ENCODE results near the gene TRIM15. TPM values are rescaled to one million over a fixed set of nuclear protein-coding genes. Genes with fewer than 3 reads are reported as not detected.

The TRIM15 gene
- total RNA-seq, 1 donor from 2014 or later, result not detected

DNA sequence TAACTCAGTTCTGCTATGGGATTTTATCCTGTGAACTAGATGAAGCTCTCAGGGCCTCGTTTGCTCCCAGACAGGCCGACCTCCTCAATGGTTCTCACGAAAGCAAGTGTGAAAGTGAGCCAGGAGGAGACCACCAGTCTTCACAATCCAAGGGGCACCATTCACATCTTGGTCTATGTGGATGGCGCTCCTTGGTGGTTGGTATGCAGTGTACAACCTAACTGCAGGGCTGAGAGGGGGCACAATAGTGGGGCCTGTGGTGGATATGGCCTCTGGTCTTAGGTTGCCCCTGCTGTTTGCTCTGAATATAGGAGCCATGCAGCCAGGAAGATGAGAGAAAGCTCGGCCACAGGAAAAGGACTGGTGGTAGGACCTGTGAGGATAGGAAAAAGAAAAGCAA, 25.2 kb downstream of the TRIM15 start:
- DNase-seq (ENCODE audit: low spot score), result no peak
- Mint-ChIP-seq H3K9me3 (ENCODE audit: unreplicated experiment) (no peaks in the 10 kb centered on the region), H3K27me3 (ENCODE audit: unreplicated experiment) (peaks cover 1% of the 10 kb centered on the region), H3K4me3 (ENCODE audit: unreplicated experiment) (no peak overlapping the region), H3K36me3 (ENCODE audit: low read depth, unreplicated experiment) (peaks cover 48% of the 10 kb centered on the region), H3K4me1 (ENCODE audit: unreplicated experiment) (no peaks in the 10 kb centered on the region), H3K27ac (ENCODE audit: unreplicated experiment) (no peak overlapping the region)
- TF ChIP-seq, protein P1, sequence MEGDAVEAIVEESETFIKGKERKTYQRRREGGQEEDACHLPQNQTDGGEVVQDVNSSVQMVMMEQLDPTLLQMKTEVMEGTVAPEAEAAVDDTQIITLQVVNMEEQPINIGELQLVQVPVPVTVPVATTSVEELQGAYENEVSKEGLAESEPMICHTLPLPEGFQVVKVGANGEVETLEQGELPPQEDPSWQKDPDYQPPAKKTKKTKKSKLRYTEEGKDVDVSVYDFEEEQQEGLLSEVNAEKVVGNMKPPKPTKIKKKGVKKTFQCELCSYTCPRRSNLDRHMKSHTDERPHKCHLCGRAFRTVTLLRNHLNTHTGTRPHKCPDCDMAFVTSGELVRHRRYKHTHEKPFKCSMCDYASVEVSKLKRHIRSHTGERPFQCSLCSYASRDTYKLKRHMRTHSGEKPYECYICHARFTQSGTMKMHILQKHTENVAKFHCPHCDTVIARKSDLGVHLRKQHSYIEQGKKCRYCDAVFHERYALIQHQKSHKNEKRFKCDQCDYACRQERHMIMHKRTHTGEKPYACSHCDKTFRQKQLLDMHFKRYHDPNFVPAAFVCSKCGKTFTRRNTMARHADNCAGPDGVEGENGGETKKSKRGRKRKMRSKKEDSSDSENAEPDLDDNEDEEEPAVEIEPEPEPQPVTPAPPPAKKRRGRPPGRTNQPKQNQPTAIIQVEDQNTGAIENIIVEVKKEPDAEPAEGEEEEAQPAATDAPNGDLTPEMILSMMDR (IDR thresholded peaks at IDR 0.05; ENCODE audit: unreplicated experiment), result no peak

DNA sequence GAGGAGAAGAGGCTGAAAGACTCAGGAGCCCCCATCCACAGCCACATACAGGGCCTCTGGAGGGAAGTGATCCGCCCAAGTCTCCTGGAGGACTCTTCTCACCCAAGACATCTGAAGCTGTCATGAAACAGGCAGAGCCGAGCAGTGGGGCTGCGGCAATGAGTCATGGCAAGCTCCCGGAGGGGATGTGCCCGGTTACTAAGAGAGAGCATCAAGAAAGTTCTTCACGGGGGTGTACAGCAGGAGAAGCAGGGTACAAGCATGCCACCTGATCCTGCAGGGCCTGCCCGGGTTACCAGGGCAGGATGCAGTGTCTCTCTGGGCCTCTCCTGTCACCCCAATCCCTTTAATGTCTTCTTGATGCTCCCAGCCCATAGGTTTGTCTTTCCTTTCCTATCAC, 28.7 kb downstream of the TRIM15 start:
- no peaks in the 10 kb centered on the region for H3K9me3 Mint-ChIP-seq (ENCODE audit: unreplicated experiment)
- peaks cover 29% of the 10 kb centered on the region for H3K36me3 Mint-ChIP-seq (ENCODE audit: low read depth, unreplicated experiment)
- peaks cover under 1% of the 10 kb centered on the region for H3K4me1 Mint-ChIP-seq (ENCODE audit: unreplicated experiment)
- no peak for DNase-seq (ENCODE audit: low spot score)
- TF ChIP-seq, protein P1 (IDR thresholded peaks at IDR 0.05; ENCODE audit: unreplicated experiment), result no peak
- H3K27ac Mint-ChIP-seq (ENCODE audit: unreplicated experiment), result no peak overlapping the region
- no peaks in the 10 kb centered on the region for H3K27me3 Mint-ChIP-seq (ENCODE audit: unreplicated experiment)
- no peak overlapping the region for H3K4me3 Mint-ChIP-seq (ENCODE audit: unreplicated experiment)

DNA sequence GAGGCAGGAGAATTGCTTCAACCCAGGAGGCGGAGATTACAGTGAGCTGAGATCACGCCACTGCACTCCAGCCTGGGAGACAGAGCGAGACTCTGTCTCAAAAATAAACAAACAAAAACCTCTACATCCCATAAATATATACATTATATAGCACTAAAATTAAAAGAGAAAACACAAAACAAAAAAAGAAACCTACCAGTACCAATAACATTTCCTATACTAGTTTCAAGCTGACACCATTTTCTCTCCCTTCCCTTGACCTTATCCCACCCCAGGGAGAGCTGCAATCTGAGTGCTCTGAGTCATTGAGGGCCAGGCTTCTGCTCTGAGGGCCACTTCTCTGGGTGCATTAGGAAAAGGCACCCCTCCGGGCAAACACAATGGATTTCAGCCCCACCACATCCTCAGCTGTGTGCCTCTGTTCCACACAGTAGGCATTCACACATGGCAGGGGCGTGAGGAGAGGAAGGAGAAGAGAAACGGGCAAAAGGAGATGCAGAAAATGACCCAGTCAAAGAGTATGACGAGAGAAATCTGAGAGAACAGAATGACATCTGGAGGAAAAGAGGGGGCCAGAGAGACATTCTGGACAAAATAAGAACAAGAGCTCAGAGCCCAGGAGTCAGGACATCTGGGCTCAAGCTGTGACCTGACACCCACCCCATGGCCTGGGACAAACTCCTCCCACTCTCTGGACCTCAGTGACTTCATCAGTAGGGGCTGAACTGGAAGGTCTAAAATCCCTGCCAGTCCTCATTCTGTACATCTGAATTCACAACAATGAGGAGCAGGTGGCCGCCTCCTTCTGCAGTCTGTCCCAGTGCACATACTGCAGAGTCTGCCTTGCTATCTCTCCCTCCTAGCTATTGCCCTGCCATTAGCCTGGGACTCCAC, 31.7 kb downstream of the TRIM15 start:
- TF ChIP-seq, protein P1 (IDR thresholded peaks at IDR 0.05; ENCODE audit: unreplicated experiment), result no peak
- H3K4me1 Mint-ChIP-seq (ENCODE audit: unreplicated experiment), result peaks cover 4% of the 10 kb centered on the region
- DNase-seq (ENCODE audit: low spot score), result no peak
- no peak overlapping the region for H3K4me3 Mint-ChIP-seq (ENCODE audit: unreplicated experiment)
- H3K27me3 Mint-ChIP-seq (ENCODE audit: unreplicated experiment), result peaks cover 2% of the 10 kb centered on the region
- H3K36me3 Mint-ChIP-seq (ENCODE audit: low read depth, unreplicated experiment), result peaks cover 32% of the 10 kb centered on the region
- no peak overlapping the region for H3K27ac Mint-ChIP-seq (ENCODE audit: unreplicated experiment)
- H3K9me3 Mint-ChIP-seq (ENCODE audit: unreplicated experiment), result no peaks in the 10 kb centered on the region

DNA sequence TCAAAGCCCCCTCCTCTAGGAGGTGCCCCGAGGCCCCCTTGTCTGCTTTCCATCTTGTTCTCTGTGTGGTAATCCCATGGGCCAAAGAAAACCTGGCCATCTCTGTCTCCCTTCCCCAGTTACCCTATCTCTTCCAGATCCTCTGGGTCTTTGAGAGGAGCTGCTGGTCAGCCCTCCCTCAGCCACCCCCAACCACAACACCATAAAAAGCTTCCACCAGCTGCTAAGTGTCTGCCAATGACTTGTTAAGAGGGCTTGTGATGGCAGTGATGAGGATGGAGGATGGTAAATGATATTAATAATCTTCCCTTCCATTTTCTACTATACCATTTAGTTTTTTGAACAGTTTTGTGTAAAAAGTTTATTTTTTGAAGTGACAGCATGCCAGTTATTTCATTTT, 32.6 kb downstream of the TRIM15 start:
- Mint-ChIP-seq H3K9me3 (ENCODE audit: unreplicated experiment) (no peaks in the 10 kb centered on the region), H3K27ac (ENCODE audit: unreplicated experiment) (no peak overlapping the region), H3K27me3 (ENCODE audit: unreplicated experiment) (peaks cover 2% of the 10 kb centered on the region), H3K36me3 (ENCODE audit: low read depth, unreplicated experiment) (peaks cover 27% of the 10 kb centered on the region), H3K4me1 (ENCODE audit: unreplicated experiment) (peaks cover 4% of the 10 kb centered on the region), H3K4me3 (ENCODE audit: unreplicated experiment) (no peak overlapping the region)
- DNase-seq (ENCODE audit: low spot score), result no peak
- TF ChIP-seq, protein P1 (IDR thresholded peaks at IDR 0.05; ENCODE audit: unreplicated experiment), result no peak

DNA sequence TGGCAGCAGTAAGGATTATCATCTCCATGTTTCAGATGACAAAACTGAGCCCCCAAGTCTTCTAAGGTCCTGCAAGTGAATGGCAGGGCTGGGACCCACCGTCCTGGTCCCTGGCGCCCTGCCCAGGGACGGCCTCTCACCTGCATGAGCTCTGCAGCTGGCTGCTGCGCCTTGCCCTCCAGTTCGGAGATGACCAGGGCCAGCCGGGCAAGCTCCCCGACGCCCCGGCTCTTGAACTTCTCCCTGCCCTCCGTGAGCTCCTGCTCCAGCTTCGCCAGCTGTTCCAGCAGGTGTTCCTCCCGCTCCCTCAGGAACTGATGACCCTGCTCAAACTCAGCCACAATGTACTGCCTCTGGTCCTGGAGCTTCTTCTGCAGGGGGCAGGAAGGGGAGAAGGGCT, 33.0 kb downstream of the TRIM15 start:
- H3K9me3 Mint-ChIP-seq (ENCODE audit: unreplicated experiment), result no peaks in the 10 kb centered on the region
- H3K27me3 Mint-ChIP-seq (ENCODE audit: unreplicated experiment), result peaks cover 2% of the 10 kb centered on the region
- no peak overlapping the region for H3K4me3 Mint-ChIP-seq (ENCODE audit: unreplicated experiment)
- TF ChIP-seq, protein P1 (IDR thresholded peaks at IDR 0.05; ENCODE audit: unreplicated experiment), result no peak
- no peak overlapping the region for H3K27ac Mint-ChIP-seq (ENCODE audit: unreplicated experiment)
- DNase-seq (ENCODE audit: low spot score), result no peak
- peaks cover 23% of the 10 kb centered on the region for H3K36me3 Mint-ChIP-seq (ENCODE audit: low read depth, unreplicated experiment)
- H3K4me1 Mint-ChIP-seq (ENCODE audit: unreplicated experiment), result peaks cover 4% of the 10 kb centered on the region
